ENCODE results near the gene PAPSS2. TPM values are rescaled to one million over a fixed set of nuclear protein-coding genes. Genes with fewer than 3 reads are reported as not detected.
A peak's percentile ranks its signal among the peaks of the same experiment; 100 is the strongest.

PAPSS2 gene
- total RNA-seq, 1 donor from 2014 or later: not detected

GRCh38 chr10:87763086-87763861 is 103.6 kb downstream of the PAPSS2 start:
- Mint-ChIP-seq H3K9me3 (no peaks in the 10 kb centered on the region), H3K27me3 (no peaks in the 10 kb centered on the region), H3K4me1 (peaks cover 18% of the 10 kb centered on the region), H3K4me3 (no peak overlapping the region), H3K36me3 (ENCODE audit: low read depth) (peaks cover 38% of the 10 kb centered on the region), H3K27ac (no peak overlapping the region)
- intact Hi-C loops (cut with micrococcal nuclease): loop anchor here (5.0 kb wide), 1 partner anchor 54 kb away; the partner anchor contains the start of gene ATAD1
- DNase-seq: no peak

GRCh38 chr10:87764072-87764934 is 104.6 kb downstream of the PAPSS2 start:
- H3K36me3 Mint-ChIP-seq (ENCODE audit: low read depth): peaks cover 40% of the 10 kb centered on the region
- no peak overlapping the region for H3K27ac Mint-ChIP-seq
- intact Hi-C loops (cut with micrococcal nuclease): loop anchor here (5.0 kb wide), 1 partner anchor 53 kb away; the partner anchor contains the start of gene ATAD1
- no peaks in the 10 kb centered on the region for H3K27me3 Mint-ChIP-seq
- DNase-seq: no peak
- no peaks in the 10 kb centered on the region for H3K9me3 Mint-ChIP-seq
- H3K4me3 Mint-ChIP-seq: no peak overlapping the region
- peaks cover 18% of the 10 kb centered on the region for H3K4me1 Mint-ChIP-seq

- Mint-ChIP-seq H3K27me3 (no peaks in the 10 kb centered on the region), H3K4me1 (peaks cover 13% of the 10 kb centered on the region), H3K4me3 (no peak overlapping the region), H3K27ac (no peak overlapping the region), H3K36me3 (ENCODE audit: low read depth) (peaks cover 34% of the 10 kb centered on the region), H3K9me3 (no peaks in the 10 kb centered on the region)
- no peak for DNase-seq
- intact Hi-C loops (cut with micrococcal nuclease): no loop called here
Measured at GRCh38 chr10:87765666-87766376, 106.1 kb downstream of the PAPSS2 start.

- Mint-ChIP-seq H3K27ac (no peak overlapping the region), H3K4me1 (peaks cover 5% of the 10 kb centered on the region), H3K9me3 (no peaks in the 10 kb centered on the region), H3K27me3 (no peaks in the 10 kb centered on the region), H3K36me3 (ENCODE audit: low read depth) (peaks cover 32% of the 10 kb centered on the region), H3K4me3 (no peak overlapping the region)
- DNase-seq: no peak
- intact Hi-C loops (cut with micrococcal nuclease): no loop called here
Measured at GRCh38 chr10:87767253-87767652, 107.6 kb downstream of the PAPSS2 start.

- H3K9me3 Mint-ChIP-seq: no peaks in the 10 kb centered on the region
- H3K36me3 Mint-ChIP-seq (ENCODE audit: low read depth): peaks cover 31% of the 10 kb centered on the region
Measured at GRCh38 chr10:87771871-87772500, 112.3 kb downstream of the PAPSS2 start.

GRCh38 chr10:87775766-87776165 is 116.1 kb downstream of the PAPSS2 start:
- no peaks in the 10 kb centered on the region for H3K9me3 Mint-ChIP-seq
- no peak for DNase-seq
- intact Hi-C loops (cut with micrococcal nuclease): no loop called here
- no peak overlapping the region for H3K4me3 Mint-ChIP-seq
- H3K4me1 Mint-ChIP-seq: peaks cover 6% of the 10 kb centered on the region
- peaks cover 30% of the 10 kb centered on the region for H3K36me3 Mint-ChIP-seq (ENCODE audit: low read depth)
- H3K27me3 Mint-ChIP-seq: no peaks in the 10 kb centered on the region
- peak overlapping the region; percentile 18 for H3K27ac Mint-ChIP-seq

More at GRCh38 chr10:87771871-87772500, 112.3 kb downstream of the PAPSS2 start:
- no peak for DNase-seq
- H3K27ac Mint-ChIP-seq: no peak overlapping the region
- intact Hi-C loops (cut with micrococcal nuclease): loop anchor here (1.0 to 5.0 kb wide), 2 partner anchors 116 to 240 kb away; no protein-coding TSS in a partner anchor
- no peaks in the 10 kb centered on the region for H3K27me3 Mint-ChIP-seq
- no peak overlapping the region for H3K4me3 Mint-ChIP-seq
- peaks cover 8% of the 10 kb centered on the region for H3K4me1 Mint-ChIP-seq

GRCh38 chr10:87776328-87776727 is 116.7 kb downstream of the PAPSS2 start:
- H3K27me3 Mint-ChIP-seq: no peaks in the 10 kb centered on the region
- no peak overlapping the region for H3K27ac Mint-ChIP-seq
- peaks cover 33% of the 10 kb centered on the region for H3K36me3 Mint-ChIP-seq (ENCODE audit: low read depth)
- H3K4me1 Mint-ChIP-seq: peaks cover 6% of the 10 kb centered on the region
- intact Hi-C loops (cut with micrococcal nuclease): no loop called here
- DNase-seq: no peak
- H3K4me3 Mint-ChIP-seq: no peak overlapping the region
- H3K9me3 Mint-ChIP-seq: no peaks in the 10 kb centered on the region

GRCh38 chr10:87781545-87781944 is 121.9 kb downstream of the PAPSS2 start:
- no peak overlapping the region for H3K27ac Mint-ChIP-seq
- no peak for DNase-seq
- H3K9me3 Mint-ChIP-seq: no peaks in the 10 kb centered on the region
- H3K4me3 Mint-ChIP-seq: no peak overlapping the region
- intact Hi-C loops (cut with micrococcal nuclease): no loop called here
- peaks cover 1% of the 10 kb centered on the region for H3K4me1 Mint-ChIP-seq
- H3K27me3 Mint-ChIP-seq: no peaks in the 10 kb centered on the region
- H3K36me3 Mint-ChIP-seq (ENCODE audit: low read depth): peaks cover 47% of the 10 kb centered on the region

GRCh38 chr10:87782721-87783120 is 123.0 kb downstream of the PAPSS2 start:
- Mint-ChIP-seq H3K27ac (no peak overlapping the region), H3K4me1 (peaks cover 1% of the 10 kb centered on the region), H3K4me3 (no peak overlapping the region), H3K27me3 (no peaks in the 10 kb centered on the region), H3K9me3 (no peaks in the 10 kb centered on the region), H3K36me3 (ENCODE audit: low read depth) (peaks cover 46% of the 10 kb centered on the region)
- intact Hi-C loops (cut with micrococcal nuclease): no loop called here
- DNase-seq: no peak

GRCh38 chr10:87786421-87786820 is 126.7 kb downstream of the PAPSS2 start:
- H3K4me3 Mint-ChIP-seq: no peak overlapping the region
- H3K4me1 Mint-ChIP-seq: peaks cover 1% of the 10 kb centered on the region
- H3K27me3 Mint-ChIP-seq: no peaks in the 10 kb centered on the region
- H3K9me3 Mint-ChIP-seq: no peaks in the 10 kb centered on the region
- no peak overlapping the region for H3K27ac Mint-ChIP-seq
- H3K36me3 Mint-ChIP-seq (ENCODE audit: low read depth): peaks cover 47% of the 10 kb centered on the region
- intact Hi-C loops (cut with micrococcal nuclease): no loop called here
- DNase-seq: no peak

- DNase-seq: no peak
- intact Hi-C loops (cut with micrococcal nuclease): no loop called here
- peaks cover 44% of the 10 kb centered on the region for H3K36me3 Mint-ChIP-seq (ENCODE audit: low read depth)
- no peak overlapping the region for H3K4me3 Mint-ChIP-seq
- H3K4me1 Mint-ChIP-seq: peaks cover 10% of the 10 kb centered on the region
- no peak overlapping the region for H3K27ac Mint-ChIP-seq
- no peaks in the 10 kb centered on the region for H3K27me3 Mint-ChIP-seq
- H3K9me3 Mint-ChIP-seq: no peaks in the 10 kb centered on the region
Measured at GRCh38 chr10:87790185-87790584, 130.5 kb downstream of the PAPSS2 start.

GRCh38 chr10:87794285-87794684 is 134.6 kb downstream of the PAPSS2 start:
- intact Hi-C loops (cut with micrococcal nuclease): no loop called here
- Mint-ChIP-seq H3K27ac (no peak overlapping the region), H3K36me3 (ENCODE audit: low read depth) (peaks cover 54% of the 10 kb centered on the region), H3K27me3 (no peaks in the 10 kb centered on the region), H3K4me1 (peaks cover 19% of the 10 kb centered on the region), H3K9me3 (no peaks in the 10 kb centered on the region), H3K4me3 (no peak overlapping the region)
- DNase-seq: no peak
